Gastrocnemius medialis (tissue), 4 donors: ENCODE data around the gene RPL36A.

Source experiments
- CTCF ChIP-seq, 5 experiments: fragments of 450-650 bp in 3 of 5; fragments of 200-600 bp in 2 of 5; sonication (generic) in 2 of 5; IDR thresholded peaks in 4 of 5; conservative IDR thresholded peaks in 1 of 5; 1 replicate in 4 of 5; 2 replicates in 1 of 5; pipeline ENCODE4 v1.5.1; 2016 to 2019; ENCODE audit warnings: antibody characterized with exemption in 5 of 5, mild to moderate bottlenecking in 3 of 5, moderate library complexity in 3 of 5
- POLR2A ChIP-seq, 2 donors: fragments of 450-650 bp; IDR thresholded peaks; one replicate each; pipeline ENCODE4 v1.6.1; 2017; ENCODE audit warnings: antibody characterized with exemption in 2 of 2, mild to moderate bottlenecking in 2 of 2, moderate library complexity in 2 of 2

DNA sequence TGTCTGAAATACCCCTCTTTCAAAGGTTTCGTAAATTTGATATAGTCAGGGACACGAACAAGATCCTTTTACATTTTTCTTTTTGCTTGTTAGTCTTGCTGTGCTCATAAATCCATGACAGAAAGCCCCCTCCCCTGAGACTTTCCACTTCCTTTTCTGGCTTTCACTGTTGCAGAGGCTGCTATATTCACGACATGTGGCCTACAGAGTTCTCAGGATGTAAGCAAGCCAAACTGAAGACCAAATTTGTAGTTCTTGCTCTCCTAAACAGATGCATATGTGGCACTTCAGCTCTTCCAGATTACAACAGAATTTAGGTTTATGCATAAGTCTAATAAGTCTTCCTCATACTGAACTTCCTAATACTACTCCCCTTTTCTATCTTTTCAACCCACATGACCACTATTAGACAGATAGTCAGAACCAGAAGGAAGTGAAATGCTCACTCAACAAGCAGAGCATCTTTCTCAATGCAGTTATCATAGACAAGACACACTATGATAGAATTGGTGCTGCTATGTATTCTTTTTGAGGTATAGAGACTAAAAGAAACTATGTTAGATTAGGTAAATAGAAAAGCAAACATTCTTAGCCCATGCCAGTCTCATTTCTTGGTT, 19.8 kb upstream of the RPL36A start:
- no peak for TF ChIP-seq CTCF (IDR thresholded peaks at IDR 0.05 in 4 of 5, conservative IDR thresholded peaks at IDR 0.05 in 1 of 5)
- TF ChIP-seq POLR2A (IDR thresholded peaks at IDR 0.05): no peak
